HG02943 (cell line): ENCODE results near the gene PLA2G2F.

Experiments used
- ATAC-seq: cut with Tn5 transposase; IDR thresholded peaks from one replicate; pipeline ENCODE4 v1.9.1; 2021; ENCODE audit warnings: mild to moderate bottlenecking, low read depth, moderate library complexity; ENCODE audit not compliant: unreplicated experiment

Gene PLA2G2F

GRCh38 chr1:20187103-20187812 is 48.1 kb downstream of the PLA2G2F start:
- no peak for ATAC-seq

DNA sequence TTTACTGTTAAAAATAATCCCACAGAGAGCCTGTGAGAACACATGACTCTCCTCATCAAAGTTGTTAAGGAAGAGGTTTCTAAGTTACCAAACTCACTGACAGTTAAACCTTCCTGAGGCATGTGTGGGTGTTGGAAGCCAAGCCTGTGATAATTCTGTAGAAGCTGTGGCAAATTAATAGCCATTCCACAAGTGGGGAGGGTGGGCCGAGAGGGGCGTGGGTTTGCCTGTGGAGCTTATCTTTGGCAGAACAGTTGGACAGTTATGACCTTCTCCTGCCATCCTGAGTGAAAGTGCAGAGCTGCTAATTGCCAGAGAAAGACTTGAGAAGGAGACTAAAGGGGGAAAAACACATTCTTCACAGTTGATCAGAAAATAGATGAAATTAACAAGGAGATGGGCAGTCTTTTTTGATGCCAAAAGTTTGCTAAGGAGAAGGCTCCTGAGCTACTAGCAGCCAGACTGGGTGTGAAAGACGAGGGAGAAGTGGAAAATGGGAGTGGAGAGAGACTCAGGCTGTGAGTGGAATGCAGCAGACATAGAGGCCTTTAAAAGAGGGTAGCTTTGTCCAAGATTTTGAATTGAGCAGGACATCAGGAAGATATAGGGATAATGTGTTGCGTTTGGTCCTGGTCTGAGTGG is 48.8 kb downstream of the PLA2G2F start:
- no peak for ATAC-seq

DNA sequence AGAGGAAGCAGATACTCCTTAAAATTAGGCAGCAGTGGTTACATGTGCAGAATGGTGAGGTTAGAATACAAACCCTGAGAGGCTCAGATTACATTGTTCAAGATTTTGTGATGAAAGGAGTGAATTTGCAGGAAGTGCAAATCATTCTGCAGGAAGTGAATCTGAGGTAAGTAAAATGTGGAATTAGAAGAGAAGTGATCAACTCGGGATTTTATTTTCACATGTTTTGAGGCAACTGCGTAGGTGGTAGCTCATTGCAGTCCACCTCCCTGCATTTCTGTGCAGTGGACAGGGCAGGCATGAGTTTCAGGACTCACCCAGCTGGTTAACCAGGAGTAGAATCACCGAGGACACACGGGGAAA is 49.3 kb downstream of the PLA2G2F start:
- no peak for ATAC-seq

- ATAC-seq = no peak
Observed at GRCh38 chr1:20189664-20190063, 50.5 kb downstream of the PLA2G2F start.

GRCh38 chr1:20190256-20191160 is 51.4 kb downstream of the PLA2G2F start:
- no peak for ATAC-seq

DNA sequence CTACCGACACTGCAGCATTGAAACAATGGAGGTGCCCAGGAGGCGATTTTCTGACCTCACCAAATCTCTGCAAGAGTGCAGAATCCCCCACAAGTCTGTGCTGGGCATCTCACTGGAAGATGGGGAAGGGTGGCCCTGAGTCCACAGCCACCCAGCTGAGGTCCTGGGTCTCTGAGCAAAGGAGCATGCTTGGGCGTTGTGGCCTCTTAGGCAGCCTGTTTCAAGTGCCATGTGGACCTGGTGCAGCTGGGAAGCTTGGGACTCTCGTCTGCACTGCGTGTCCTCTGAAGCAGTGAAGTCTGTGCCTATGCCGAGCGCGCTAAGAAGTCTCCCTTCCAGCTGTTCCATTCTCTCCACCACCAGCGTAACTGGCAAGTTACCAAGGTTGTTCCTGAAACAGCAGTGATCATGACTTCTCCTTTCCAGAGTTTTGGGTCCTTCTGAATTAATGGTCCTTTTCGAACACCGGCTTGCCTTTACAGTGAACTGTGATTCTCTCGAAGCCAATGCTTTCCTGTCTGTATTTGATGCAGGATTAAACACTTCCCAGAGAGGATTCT is 52.2 kb downstream of the PLA2G2F start:
- ATAC-seq = no peak

- ATAC-seq = no peak
Observed at GRCh38 chr1:20192364-20192763, 53.2 kb downstream of the PLA2G2F start.

DNA sequence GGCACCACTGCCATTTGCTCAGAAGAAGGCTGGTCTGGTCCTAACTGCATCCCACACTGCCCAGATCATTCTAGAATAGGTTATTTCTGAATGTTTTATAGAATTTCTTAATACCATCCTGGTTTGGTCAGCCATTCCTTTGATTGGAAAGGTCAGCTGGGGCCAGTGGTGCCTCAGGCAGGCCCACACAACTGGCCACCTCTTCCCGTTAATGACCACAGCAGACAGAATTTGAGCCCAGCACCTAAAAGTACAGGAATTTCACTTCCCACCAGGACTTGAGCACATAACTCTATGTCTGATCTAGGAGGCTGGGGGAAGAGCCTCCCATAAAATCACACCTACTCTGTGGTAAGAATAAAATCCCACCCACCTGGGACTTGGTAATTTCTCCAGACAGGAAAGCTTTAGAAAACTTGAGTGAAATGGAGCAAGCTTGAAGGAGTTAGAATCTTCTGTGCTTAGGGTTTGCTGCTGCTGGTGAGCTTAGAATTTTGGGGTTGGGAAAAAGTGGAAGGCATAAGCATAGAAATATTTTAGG is 53.8 kb downstream of the PLA2G2F start:
- no peak for ATAC-seq

GRCh38 chr1:20194224-20194623 is 55.1 kb downstream of the PLA2G2F start:
- ATAC-seq = no peak

GRCh38 chr1:20194757-20195461 is 55.8 kb downstream of the PLA2G2F start:
- ATAC-seq = no peak

DNA sequence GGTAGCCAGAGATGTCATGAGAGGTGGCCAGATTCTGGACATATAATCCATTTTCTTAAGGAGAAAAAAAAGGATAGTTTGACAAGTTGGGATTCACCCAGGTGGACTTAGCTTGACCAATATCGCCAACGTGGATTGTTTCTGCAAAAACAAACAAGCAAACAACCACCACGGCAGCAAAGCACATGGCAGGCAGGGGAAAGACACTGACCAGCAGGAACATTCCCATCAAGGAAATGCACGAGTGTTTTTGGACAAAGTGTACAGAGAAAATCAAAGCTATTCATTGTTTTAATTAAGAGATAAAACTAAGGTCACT is 56.3 kb downstream of the PLA2G2F start:
- ATAC-seq = no peak

- no peak for ATAC-seq
Observed at GRCh38 chr1:20197329-20197791, 58.2 kb downstream of the PLA2G2F start.

DNA sequence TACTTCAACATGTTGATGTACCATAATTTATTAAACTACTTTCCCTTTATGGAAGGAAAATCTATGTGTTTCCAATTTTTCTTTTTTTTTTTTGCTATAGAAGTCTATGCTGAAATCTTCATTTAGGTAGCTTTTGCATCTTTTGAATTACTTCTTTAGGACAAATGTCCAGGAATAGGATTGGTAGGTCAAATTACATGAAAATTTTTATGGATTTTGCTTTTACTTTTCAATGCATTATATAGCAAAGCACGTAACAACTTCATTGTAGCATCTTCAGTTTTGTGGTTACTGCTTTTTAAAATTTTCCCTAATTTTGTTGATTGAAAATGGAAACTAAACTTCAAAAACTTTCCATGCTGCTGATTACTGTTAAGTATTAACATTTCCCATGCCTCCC is 59.2 kb downstream of the PLA2G2F start:
- no peak for ATAC-seq

DNA sequence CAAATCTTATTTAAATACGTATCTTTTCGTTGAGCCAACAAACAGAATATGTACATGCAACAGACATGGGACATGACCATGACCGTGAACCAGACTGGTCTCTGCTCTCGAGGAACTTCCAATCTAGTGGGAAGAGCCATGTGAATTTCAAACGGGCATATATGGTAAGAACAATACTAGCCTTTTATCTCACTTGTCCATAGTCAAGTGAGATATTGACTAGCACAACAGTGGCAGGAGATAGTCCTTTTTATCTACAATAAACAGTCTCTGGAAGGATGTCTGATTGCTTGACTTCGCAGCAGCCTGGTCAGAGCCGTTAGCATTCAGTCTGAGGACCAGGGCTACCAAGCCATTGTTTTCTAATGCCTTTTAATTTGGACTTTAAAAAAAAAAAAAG is 59.8 kb downstream of the PLA2G2F start:
- no peak for ATAC-seq

DNA sequence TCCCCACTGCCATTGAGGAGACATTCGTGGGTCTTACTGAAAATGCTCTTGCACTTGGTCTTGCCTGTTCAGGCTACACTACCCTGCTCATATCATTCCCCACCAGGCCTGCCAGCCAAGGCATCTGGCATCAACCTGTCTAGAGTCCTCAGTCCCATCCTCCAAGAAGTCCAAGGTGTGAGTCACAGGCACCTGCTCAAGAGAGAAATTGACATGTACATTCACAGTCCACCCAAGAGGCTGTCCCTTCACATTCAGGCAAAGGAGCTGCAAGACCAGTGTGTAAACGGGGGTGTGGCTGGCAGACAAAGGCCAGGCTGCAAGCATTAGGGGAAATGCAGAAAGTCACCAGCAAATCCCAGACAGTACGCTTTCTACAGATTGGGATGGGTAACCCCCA is 60.3 kb downstream of the PLA2G2F start:
- no peak for ATAC-seq

DNA sequence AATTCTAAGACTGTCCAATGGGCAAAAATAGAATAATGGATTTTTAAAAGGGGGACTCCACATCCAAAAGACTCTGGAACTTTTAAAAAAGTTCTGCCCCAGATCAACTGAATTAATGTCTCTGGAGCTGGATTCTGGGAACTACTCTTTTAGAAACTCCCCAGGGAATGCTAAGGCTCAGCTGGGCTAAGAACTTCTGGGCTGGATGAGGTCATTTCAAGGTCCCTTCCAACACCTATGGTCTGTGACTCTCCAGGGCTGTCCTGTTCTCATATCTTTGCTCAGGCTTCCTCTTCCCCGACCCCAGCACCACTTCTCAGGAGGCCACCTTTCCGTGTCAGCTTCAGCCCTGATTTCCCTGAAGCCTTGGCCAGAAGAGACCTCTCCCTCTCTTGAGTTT is 60.7 kb downstream of the PLA2G2F start:
- no peak for ATAC-seq
